IMR-90 (cell line): ENCODE data around the gene CEL. TPM values are rescaled to one million over a fixed set of nuclear protein-coding genes. Genes with fewer than 3 reads are reported as not detected.

Experiments used
- ATAC-seq: fragments of 200-7000 bp; cut with Tn5 transposase; 2 replicates; pipeline ENCODE4 v1.9.1; 2020; ENCODE audit warnings: low read depth, mild to moderate bottlenecking, moderate library complexity
- BruUV-seq: library from RNA; stranded (reverse); fragments of 400-500 nt; replicated peaks from 2 replicates; lab custom pipeline; 2021; lab: Mats Ljungman, UMichigan
- CTCF ChIA-PET: fragments of 300-600 bp; formaldehyde crosslinking; extraction: SDS; loops from one replicate; lab custom pipeline; 2021; ENCODE audit warnings: antibody characterized with exemption; lab: Yijun Ruan, JAX
- POLR2A ChIA-PET: fragments of 300-600 bp; sonication (Branson Sonifier 250); formaldehyde crosslinking; loops from one replicate; lab custom pipeline; 2022; ENCODE audit warnings: antibody characterized with exemption; ENCODE audit not compliant: unreplicated experiment; lab: Charles Lee
- DNase-seq: peaks from one replicate; pipeline ENCODE4 v3.0.0; 2013
- H2AFZ ChIP-seq: replicated peaks from 2 replicates; pipeline ENCODE3; 2013; ENCODE audit warnings: low read length, mild to moderate bottlenecking; ENCODE audit not compliant: poor library complexity
- H2AK5ac ChIP-seq: 2 replicates; pipeline ENCODE4 v1.6.1; 2013; ENCODE audit warnings: low read depth, low read length, inconsistent platforms
- H2AK9ac ChIP-seq: replicated peaks from 2 replicates; pipeline ENCODE3; 2013; ENCODE audit warnings: mild to moderate bottlenecking, low read depth, low read length, moderate library complexity; ENCODE audit not compliant: poor library complexity
- H2BK120ac ChIP-seq: 2 replicates; pipeline ENCODE4 v1.6.1; 2013; ENCODE audit warnings: low read depth, low read length, inconsistent platforms
- H2BK15ac ChIP-seq: 3 replicates; pipeline ENCODE4 v1.6.1; 2013; ENCODE audit warnings: low read depth, low read length, inconsistent platforms
- H2BK20ac ChIP-seq: 2 replicates; pipeline ENCODE4 v1.6.1; 2013; ENCODE audit warnings: low read depth, mild to moderate bottlenecking, inconsistent platforms, low read length, moderate library complexity
- H2BK5ac ChIP-seq: 2 replicates; pipeline ENCODE4 v1.6.1; 2013; ENCODE audit warnings: mild to moderate bottlenecking, low read depth, low read length, inconsistent platforms; ENCODE audit not compliant: poor library complexity, severe bottlenecking
- H3K14ac ChIP-seq: replicated peaks from 2 replicates; pipeline ENCODE4 v1.6.1; 2013; ENCODE audit warnings: low read depth, low read length, inconsistent platforms
- H3K18ac ChIP-seq: 2 replicates; pipeline ENCODE4 v1.6.1; 2013; ENCODE audit warnings: low read depth, low read length, control low read depth
- H3K23ac ChIP-seq: 2 replicates; pipeline ENCODE4 v1.6.1; 2013; ENCODE audit warnings: low read depth, low read length, inconsistent platforms
- H3K27ac ChIP-seq: 2 replicates; pipeline ENCODE4 v1.5.1; 2013; ENCODE audit warnings: mild to moderate bottlenecking, control low read depth, low read length; ENCODE audit not compliant: insufficient read depth
- H3K27me3 ChIP-seq: 2 replicates; pipeline ENCODE4 v1.6.1; 2013; ENCODE audit warnings: low read length; ENCODE audit not compliant: control insufficient read depth, insufficient read depth
- H3K36me3 ChIP-seq: 2 replicates; pipeline ENCODE4 v1.6.1; 2013; ENCODE audit warnings: low read length, mixed read lengths; ENCODE audit not compliant: control insufficient read depth, insufficient read depth
- H3K4ac ChIP-seq: 2 replicates; pipeline ENCODE4 v1.6.1; 2013; ENCODE audit warnings: low read depth, low read length, inconsistent platforms
- H3K4me1 ChIP-seq: 2 replicates; pipeline ENCODE4 v1.6.1; 2013; ENCODE audit warnings: low read length, mixed read lengths; ENCODE audit not compliant: control insufficient read depth, insufficient read depth
- H3K4me2 ChIP-seq: 2 replicates; pipeline ENCODE4 v1.6.1; 2013; ENCODE audit warnings: low read depth, mild to moderate bottlenecking, control low read depth, low read length, moderate library complexity
- H3K4me3 ChIP-seq: 2 replicates; pipeline ENCODE4 v1.5.1; 2013; ENCODE audit warnings: low read depth, mild to moderate bottlenecking, control low read depth, low read length, moderate library complexity; ENCODE audit not compliant: insufficient read depth
- H3K56ac ChIP-seq: 2 replicates; pipeline ENCODE4 v1.6.1; 2013; ENCODE audit warnings: low read length, inconsistent platforms; ENCODE audit not compliant: insufficient read depth; ENCODE audit errors: extremely low read depth
- H3K79me1 ChIP-seq, 2 experiments: 2 replicates each; pipeline ENCODE4 v1.6.1; 2013; ENCODE audit warnings: low read length in 2 of 2, inconsistent platforms in 1 of 2, low read depth in 1 of 2
- H3K9ac ChIP-seq: 2 replicates; pipeline ENCODE4 v1.6.1; 2013; ENCODE audit warnings: low read depth, low read length, control low read depth
- H3K9me1 ChIP-seq: 2 replicates; pipeline ENCODE4 v1.6.1; 2013; ENCODE audit warnings: low read length, inconsistent platforms; ENCODE audit not compliant: insufficient read depth
- H3K9me3 ChIP-seq: 2 replicates; pipeline ENCODE4 v1.6.1; 2013; ENCODE audit warnings: low read length; ENCODE audit not compliant: control insufficient read depth, insufficient read depth
- H4K20me1 ChIP-seq: 2 replicates; pipeline ENCODE4 v1.6.1; 2013; ENCODE audit warnings: low read length, inconsistent platforms; ENCODE audit not compliant: insufficient read depth
- H4K5ac ChIP-seq: 2 replicates; pipeline ENCODE4 v1.6.1; 2013; ENCODE audit warnings: mild to moderate bottlenecking, low read depth, low read length, control low read depth
- H4K8ac ChIP-seq, 2 experiments: 2 replicates each; pipeline ENCODE4 v1.6.1; 2013; ENCODE audit warnings: low read depth in 2 of 2, low read length in 2 of 2, control low read depth in 1 of 2, inconsistent platforms in 1 of 2
- H4K91ac ChIP-seq: 2 replicates; pipeline ENCODE4 v1.6.1; 2013; ENCODE audit warnings: low read depth, low read length, inconsistent platforms; ENCODE audit not compliant: insufficient read depth
- CHD1 ChIP-seq: IDR thresholded peaks from 2 replicates; pipeline ENCODE4 v1.6.1; 2012; ENCODE audit warnings: low read depth, low read length, improper control_type of control experiment
- WGBS, 2 experiments: methylation state at CpG; one replicate each; pipeline versions ENCODE4 v1.1.5 to v1.1.7; 2013; ENCODE audit warnings: missing lambda C conversion rate in 2 of 2; ENCODE audit not compliant: insufficient read length in 1 of 2; ENCODE audit errors: extremely low coverage in 2 of 2; 5-methylcytosine and 5-hydroxymethylcytosine counted together
- dilution Hi-C: fragments of 300-500 bp; cut with HindIII; formaldehyde crosslinking; loops from one replicate; pipeline ENCODE4 v1.14.3; 2018; ENCODE audit warnings: low sequenced_read_pairs; ENCODE audit not compliant: unreplicated experiment
- in situ Hi-C: fragments of 300-500 bp; cut with MboI; formaldehyde crosslinking; loops from 3 replicates; pipeline ENCODE4 v1.14.3; 2019; ENCODE audit warnings: low sequenced_read_pairs, inconsistent platforms, mixed read lengths
- intact Hi-C: fragments of 100-400 bp; cut with micrococcal nuclease; formaldehyde crosslinking; loops from 2 replicates; pipeline ENCODE4 v1.10.0; 2022
- polyA plus RNA-seq, 3 experiments: library from polyadenylated mRNA; depleted of rRNA; stranded (reverse); fragments of >200 nt; gene quantifications; 2 replicates each; pipeline ENCODE4 v1.2.3, GENCODE V29; 2012; ENCODE audit warnings: low replicate concordance in 1 of 3
- total RNA-seq: library from RNA; depleted of rRNA; stranded (reverse); fragments of >200 nt; gene quantifications from 2 replicates; pipeline ENCODE4 v1.2.3, GENCODE V29; 2012

CEL gene
- total and polyA plus RNA-seq, 2 of the 4 experiments (the other 2 are of a cell fraction), result under 0.01 to 0.75 TPM

DNA sequence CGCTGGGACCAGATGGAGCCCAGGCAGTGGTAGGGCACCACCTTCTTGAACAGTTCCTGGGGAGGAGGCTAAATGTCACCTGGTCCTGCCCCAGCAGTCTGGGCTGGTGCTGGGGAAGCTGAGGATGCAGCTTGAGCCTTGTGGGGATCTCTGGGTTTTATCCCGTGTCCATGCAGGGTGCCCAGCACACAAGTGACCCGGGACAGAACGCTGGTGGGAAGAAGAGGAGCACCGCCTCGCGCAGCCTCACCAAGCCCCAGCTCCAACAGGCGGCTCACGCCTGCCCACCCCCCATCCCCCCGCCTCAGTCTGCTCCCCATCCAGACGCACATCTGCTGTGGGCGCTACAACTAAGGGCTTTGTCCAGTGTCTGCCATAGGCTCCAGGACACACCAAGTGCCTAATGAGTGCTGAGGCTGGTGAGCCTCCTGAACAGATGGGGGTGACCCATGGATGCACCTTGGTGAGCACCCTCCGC, 45.5 kb downstream of the CEL start:
- no peak overlapping the region for H4K8ac ChIP-seq
- no peak overlapping the region for H2AK9ac ChIP-seq
- intact Hi-C loops, result no loop called here
- peaks cover 55% of the 10 kb centered on the region for H3K36me3 ChIP-seq
- no peak overlapping the region for H2BK5ac ChIP-seq
- no peak for TF ChIP-seq CHD1
- peaks cover 22% of the 10 kb centered on the region for H4K20me1 ChIP-seq
- H2BK15ac ChIP-seq, result no peak overlapping the region
- dilution Hi-C loops, result no loop called here
- H2AFZ ChIP-seq, result no peak overlapping the region
- no peak overlapping the region for H3K56ac ChIP-seq
- no peak overlapping the region for H2AK5ac ChIP-seq
- H3K4ac ChIP-seq, result no peak overlapping the region
- no peak overlapping the region for H3K27ac ChIP-seq
- H3K4me3 ChIP-seq, result no peak overlapping the region
- H3K4me1 ChIP-seq, result no peaks in the 10 kb centered on the region
- no peak overlapping the region for H2BK20ac ChIP-seq
- H3K4me2 ChIP-seq, result no peak overlapping the region
- BruUV-seq, result no TSS peak
- DNase-seq, result no peak
- no peak for ATAC-seq
- ChIA-PET CTCF (interaction anchor here (3.6 kb wide), 1 partner anchor 37 kb away, joined by 16 read pairs; no protein-coding TSS in a partner anchor), POLR2A (no interaction called here)
- no peak overlapping the region for H4K91ac ChIP-seq
- H3K14ac ChIP-seq, result no peak overlapping the region
- no peaks in the 10 kb centered on the region for H3K9me1 ChIP-seq
- H3K27me3 ChIP-seq, result no peaks in the 10 kb centered on the region
- H3K18ac ChIP-seq, result no peak overlapping the region
- no peaks in the 10 kb centered on the region for H3K9me3 ChIP-seq
- H3K9ac ChIP-seq, result no peak overlapping the region
- H3K79me1 ChIP-seq, result peaks cover 0 to 7% of the 10 kb centered on the region in 2 experiments; a peak in 2 of 4 replicates
- no peak overlapping the region for H3K23ac ChIP-seq
- no peak overlapping the region for H2BK120ac ChIP-seq
- in situ Hi-C loops, result loop anchor here (5.0 kb wide), 1 partner anchor 40 kb away; no protein-coding TSS in a partner anchor
- 92% methylated on average over 4 of the region's 13 CpGs; no CpG with 5 or more reads in 1 of the 2 experiments for WGBS, 2 experiments
- no peak overlapping the region for H4K5ac ChIP-seq
